GM23338 (cell line): ENCODE measurements around the gene CDON. TPM values are rescaled to one million over a fixed set of nuclear protein-coding genes. Genes with fewer than 3 reads are reported as not detected.
"Not testable (repeated sequence)": the region's sequence is repeated elsewhere in the genome, so short reads cannot be mapped to it uniquely, and the experiment has no call there.

ENCODE experiments used
- ATAC-seq: fragments of 200-7000 bp; cut with Tn5 transposase; 3 replicates; pipeline ENCODE4 v1.9.1; 2020
- DNase-seq: peaks from one replicate; pipeline ENCODE4 v3.0.0-alpha.2; 2015; ENCODE audit warnings: low spot score
- H2AFZ ChIP-seq: fragments of 200-600 bp; sonication (generic); 2 replicates; pipeline ENCODE4 v1.8.0; 2016; ENCODE audit warnings: antibody characterized with exemption, mild to moderate bottlenecking, moderate library complexity
- H3F3A ChIP-seq: fragments of 200-600 bp; sonication (generic); replicated peaks from 2 replicates; pipeline ENCODE4 v1.8.0; 2017; ENCODE audit warnings: antibody characterized with exemption, mixed run types, low read depth
- H3K27ac ChIP-seq: fragments of 200-600 bp; sonication (generic); 2 replicates; pipeline ENCODE4 v1.6.1; 2016; ENCODE audit warnings: low read depth
- H3K27me3 ChIP-seq: fragments of 200-600 bp; sonication (generic); 2 replicates; pipeline ENCODE4 v1.8.0; 2016; ENCODE audit warnings: mild to moderate bottlenecking, mixed run types, moderate library complexity; ENCODE audit not compliant: insufficient read depth
- H3K36me3 ChIP-seq: fragments of 200-600 bp; sonication (generic); 2 replicates; pipeline ENCODE4 v1.8.0; 2016; ENCODE audit warnings: mild to moderate bottlenecking; ENCODE audit not compliant: insufficient read depth
- H3K4me1 ChIP-seq: fragments of 200-600 bp; sonication (generic); 2 replicates; pipeline ENCODE4 v1.8.0; 2016; ENCODE audit warnings: mild to moderate bottlenecking, moderate library complexity; ENCODE audit not compliant: insufficient read depth
- H3K4me2 ChIP-seq: fragments of 200-600 bp; sonication (generic); 2 replicates; pipeline ENCODE4 v1.7.1; 2017; ENCODE audit warnings: mixed run types
- H3K4me3 ChIP-seq: fragments of 200-600 bp; sonication (generic); 2 replicates; pipeline ENCODE4 v1.6.1; 2016; ENCODE audit warnings: mixed run types
- H3K79me2 ChIP-seq: fragments of 200-600 bp; sonication (generic); replicated peaks from 2 replicates; pipeline ENCODE4 v1.8.0; 2017; ENCODE audit warnings: mild to moderate bottlenecking; ENCODE audit not compliant: insufficient read depth
- H3K9me2 ChIP-seq: fragments of 200-600 bp; sonication (generic); 2 replicates; pipeline ENCODE4 v1.8.0; 2017; ENCODE audit not compliant: insufficient read depth
- H4K20me1 ChIP-seq: fragments of 200-600 bp; sonication (generic); replicated peaks from 2 replicates; pipeline ENCODE4 v1.8.0; 2017; ENCODE audit warnings: mild to moderate bottlenecking; ENCODE audit not compliant: insufficient read depth
- H3K27ac Mint-ChIP-seq: 2 replicates; pipeline ENCODE4 v1.8.0; 2020; ENCODE audit warnings: inconsistent platforms, mild to moderate bottlenecking, moderate library complexity, mixed read lengths
- H3K27me3 Mint-ChIP-seq: 3 replicates; pipeline ENCODE4 v1.8.0; 2022; ENCODE audit warnings: low read depth, mild to moderate bottlenecking, moderate library complexity, mixed read lengths, inconsistent platforms; ENCODE audit not compliant: insufficient read depth, poor library complexity
- H3K36me3 Mint-ChIP-seq: 3 replicates; pipeline ENCODE4 v1.8.0; 2021; ENCODE audit warnings: low read depth, mild to moderate bottlenecking, inconsistent platforms, moderate library complexity, mixed read lengths
- H3K4me1 Mint-ChIP-seq: 3 replicates; pipeline ENCODE4 v1.8.0; 2020; ENCODE audit warnings: mild to moderate bottlenecking, inconsistent platforms, mixed read lengths
- H3K4me3 Mint-ChIP-seq: 3 replicates; pipeline ENCODE4 v1.8.0; 2021; ENCODE audit warnings: moderate library complexity, mild to moderate bottlenecking, inconsistent platforms, mixed read lengths
- H3K9me3 Mint-ChIP-seq: 3 replicates; pipeline ENCODE4 v1.8.0; 2020; ENCODE audit warnings: moderate library complexity, mild to moderate bottlenecking, inconsistent platforms, mixed read lengths
- CTCF ChIP-seq, 2 experiments: fragments of 200-600 bp in 1 of 2; sonication (generic) in 1 of 2; conservative IDR thresholded peaks; 2 replicates each; pipeline versions ENCODE4 v1.5.1 to v1.6.1; 2016 to 2017; ENCODE audit warnings: antibody characterized with exemption in 2 of 2, low read depth in 2 of 2, mild to moderate bottlenecking in 2 of 2, moderate library complexity in 1 of 2
- EZH2 ChIP-seq: fragments of 200-600 bp; sonication (generic); IDR thresholded peaks from one replicate; pipeline ENCODE4 v1.8.0; 2017; ENCODE audit warnings: antibody characterized with exemption, mild to moderate bottlenecking, low read depth; ENCODE audit not compliant: unreplicated experiment
- JUNB ChIP-seq: IDR thresholded peaks from one replicate; pipeline ENCODE4 v1.6.1; 2016; ENCODE audit warnings: antibody characterized with exemption; ENCODE audit not compliant: unreplicated experiment
- ZNF114 ChIP-seq: fragments of 250-450 bp; sonication (Bioruptor Pico); IDR thresholded peaks from 2 replicates; pipeline ENCODE4 v1.5.0; 2020; ENCODE audit warnings: mild to moderate bottlenecking, moderate library complexity
- polyA plus RNA-seq: library from polyadenylated mRNA; unstranded; fragments of >200 nt; fragmentation: Nextera tagmentation; extraction: Ambion mirVana; gene quantifications from 2 replicates; pipeline ENCODE4 v1.2.1, GENCODE V29; 2016
- total RNA-seq: library from RNA; depleted of rRNA; stranded (reverse); fragments of >200 nt; shearing (Covaris generic); gene quantifications from 2 replicates; pipeline ENCODE4 v1.2.3, GENCODE V29; 2014; rRNA removed

The CDON gene
- total and polyA plus RNA-seq, 2 experiments from 2014 or later, result 4.1 to 35.5 TPM

GRCh38 chr11:125914601-125915000 is 148.1 kb downstream of the CDON start:
- not testable (repeated sequence) for H3K36me3 Mint-ChIP-seq, H3K4me3 ChIP-seq, ATAC-seq, H3K79me2 ChIP-seq, H3K4me1 ChIP-seq, H3K27me3 Mint-ChIP-seq, H3K27me3 ChIP-seq, H3K27ac Mint-ChIP-seq, H2AFZ ChIP-seq, H3K9me2 ChIP-seq, H3K4me3 Mint-ChIP-seq, H3K27ac ChIP-seq, H4K20me1 ChIP-seq, H3K9me3 Mint-ChIP-seq, DNase-seq, H3F3A ChIP-seq, H3K4me1 Mint-ChIP-seq, H3K36me3 ChIP-seq, H3K4me2 ChIP-seq
- TF ChIP-seq CTCF (conservative IDR thresholded peaks at IDR 0.05; ENCODE audit: low read depth in 2 of 2), result peak; percentile 47 to 61; a peak in 3 of 4 replicates

- Histone ChIP-seq H3K4me2 (no peak overlapping the region), H3K79me2 (no peaks in the 10 kb centered on the region), H3K27me3 (peaks cover 6% of the 10 kb centered on the region), H3K27ac (no peak overlapping the region), H3K36me3 (peaks cover 4% of the 10 kb centered on the region; the same call in 1 of the 2 replicates), H2AFZ (no peak overlapping the region), H3K4me3 (no peak overlapping the region), H3K9me2 (no peaks in the 10 kb centered on the region), H3F3A (no peaks in the 10 kb centered on the region), H3K4me1 (no peaks in the 10 kb centered on the region), H4K20me1 (no peaks in the 10 kb centered on the region)
- Mint-ChIP-seq H3K36me3 (peaks cover 20% of the 10 kb centered on the region), H3K4me1 (peaks cover under 1% of the 10 kb centered on the region; the same call in 1 of the 3 replicates), H3K27ac (no peak overlapping the region), H3K9me3 (no peaks in the 10 kb centered on the region), H3K27me3 (peaks cover 5% of the 10 kb centered on the region), H3K4me3 (no peak overlapping the region)
- TF ChIP-seq EZH2 (no peak), JUNB (no peak), ZNF114 (no peak)
- DNase-seq, result no peak
- ATAC-seq, result no peak
These were observed 152.3 kb downstream of the CDON start for GRCh38 chr11:125910226-125910849.

Other genes starting within 250 kb of the CDON start
- gene PATE4, start 229.6 kb downstream of the CDON start, total RNA-seq, result not detected in 2 replicates
- not detected in 2 replicates for gene PATE4, start 229.6 kb downstream of the CDON start, polyA plus RNA-seq
- 13.1 and 14.6 TPM in 2 replicates for gene HYLS1, start 175.2 kb downstream of the CDON start, total RNA-seq
- gene HYLS1, start 175.2 kb downstream of the CDON start, polyA plus RNA-seq, result 20.7 and 25.7 TPM in 2 replicates
- gene PUS3, start 159.7 kb downstream of the CDON start, total RNA-seq, result 24.1 and 35.8 TPM in 2 replicates
- gene PUS3, start 159.7 kb downstream of the CDON start, polyA plus RNA-seq, result 12.0 and 15.8 TPM in 2 replicates
- gene DDX25, start 158.4 kb downstream of the CDON start, total RNA-seq, result 20.7 and 23.6 TPM in 2 replicates
- 20.6 and 21.2 TPM in 2 replicates for gene DDX25, start 158.4 kb downstream of the CDON start, polyA plus RNA-seq
- gene VSIG10L2, start 116.8 kb downstream of the CDON start, total RNA-seq, result not detected in 2 replicates
- gene VSIG10L2, start 116.8 kb downstream of the CDON start, polyA plus RNA-seq, result 0.59 and 0.63 TPM in 2 replicates
- 43.6 and 60.8 TPM in 2 replicates for gene RPUSD4, start 148.8 kb upstream of the CDON start, total RNA-seq
- 20.3 and 20.8 TPM in 2 replicates for gene RPUSD4, start 148.8 kb upstream of the CDON start, polyA plus RNA-seq
- gene FAM118B, start 148.9 kb upstream of the CDON start, total RNA-seq, result 43.4 and 75.0 TPM in 2 replicates
- gene FAM118B, start 148.9 kb upstream of the CDON start, polyA plus RNA-seq, result 24.7 and 33.7 TPM in 2 replicates
- 49.3 and 53.2 TPM in 2 replicates for gene SRPRA, start 206.0 kb upstream of the CDON start, total RNA-seq
- gene SRPRA, start 206.0 kb upstream of the CDON start, polyA plus RNA-seq, result 27.1 and 28.0 TPM in 2 replicates
- gene FOXRED1, start 206.3 kb upstream of the CDON start, total RNA-seq, result 41.0 and 59.2 TPM in 2 replicates
- gene FOXRED1, start 206.3 kb upstream of the CDON start, polyA plus RNA-seq, result 25.2 and 27.0 TPM in 2 replicates
- gene TIRAP, start 220.2 kb upstream of the CDON start, total RNA-seq, result 2.6 and 3.4 TPM in 2 replicates
- gene TIRAP, start 220.2 kb upstream of the CDON start, polyA plus RNA-seq, result 0.89 and 1.1 TPM in 2 replicates
- 26.8 and 28.5 TPM in 2 replicates for gene DCPS, start 241.2 kb upstream of the CDON start, total RNA-seq
- gene DCPS, start 241.2 kb upstream of the CDON start, polyA plus RNA-seq, result 41.1 and 46.4 TPM in 2 replicates